ENCODE results near the gene CCDC47. TPM values are rescaled to one million over a fixed set of nuclear protein-coding genes. Genes with fewer than 3 reads are reported as not detected.
A peak's percentile ranks its signal among the peaks of the same experiment; 100 is the strongest.

The CCDC47 gene
- total and polyA plus RNA-seq, 2 of the 13 experiments (the other 11 are each of a cell fraction or from before 2014, with no cell fraction given): 59.3 to 99.5 TPM

DNA sequence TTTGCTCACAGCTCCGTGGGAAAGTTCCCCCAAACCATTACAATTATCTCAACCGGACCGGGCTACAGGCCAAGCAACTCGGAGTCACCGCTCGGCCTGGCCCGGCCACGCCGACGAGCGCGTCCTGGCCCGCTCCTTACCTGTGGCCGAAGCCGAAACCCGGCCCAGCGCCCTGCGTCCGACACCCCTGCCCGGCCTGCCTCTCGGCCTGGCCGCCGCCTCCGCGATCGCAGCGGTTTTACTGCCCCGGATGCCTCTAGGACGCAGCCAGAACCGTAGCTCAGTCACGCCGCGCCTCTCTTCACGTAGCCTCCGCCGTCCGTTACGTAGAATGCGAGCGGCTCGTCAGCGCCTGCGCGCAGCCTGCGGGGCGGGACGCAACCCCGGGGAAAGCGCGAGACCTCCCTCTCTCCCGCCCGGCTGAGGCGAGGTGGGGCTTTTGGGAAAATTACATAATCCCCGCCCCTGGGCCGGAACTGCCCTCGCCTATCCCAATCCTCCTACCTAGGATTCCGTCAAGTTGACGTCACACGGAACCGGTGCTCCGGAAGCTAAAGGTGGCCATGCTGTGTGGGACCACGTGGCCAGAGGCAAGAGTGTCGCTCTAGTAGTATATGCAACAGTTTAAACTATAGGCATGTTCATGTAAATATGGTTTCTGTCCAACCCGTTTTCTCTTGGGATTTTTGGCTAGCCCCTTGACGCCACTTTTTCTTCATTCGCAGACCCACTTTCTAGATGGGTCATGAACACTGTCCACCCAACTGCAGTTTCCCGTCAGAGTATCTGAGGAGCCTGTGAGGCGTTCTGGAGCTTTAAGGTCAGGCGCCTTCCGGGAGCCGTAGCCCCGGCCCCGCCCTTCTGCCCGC is at the start of gene CCDC47 (continued):
- TF ChIP-seq, protein P1, sequence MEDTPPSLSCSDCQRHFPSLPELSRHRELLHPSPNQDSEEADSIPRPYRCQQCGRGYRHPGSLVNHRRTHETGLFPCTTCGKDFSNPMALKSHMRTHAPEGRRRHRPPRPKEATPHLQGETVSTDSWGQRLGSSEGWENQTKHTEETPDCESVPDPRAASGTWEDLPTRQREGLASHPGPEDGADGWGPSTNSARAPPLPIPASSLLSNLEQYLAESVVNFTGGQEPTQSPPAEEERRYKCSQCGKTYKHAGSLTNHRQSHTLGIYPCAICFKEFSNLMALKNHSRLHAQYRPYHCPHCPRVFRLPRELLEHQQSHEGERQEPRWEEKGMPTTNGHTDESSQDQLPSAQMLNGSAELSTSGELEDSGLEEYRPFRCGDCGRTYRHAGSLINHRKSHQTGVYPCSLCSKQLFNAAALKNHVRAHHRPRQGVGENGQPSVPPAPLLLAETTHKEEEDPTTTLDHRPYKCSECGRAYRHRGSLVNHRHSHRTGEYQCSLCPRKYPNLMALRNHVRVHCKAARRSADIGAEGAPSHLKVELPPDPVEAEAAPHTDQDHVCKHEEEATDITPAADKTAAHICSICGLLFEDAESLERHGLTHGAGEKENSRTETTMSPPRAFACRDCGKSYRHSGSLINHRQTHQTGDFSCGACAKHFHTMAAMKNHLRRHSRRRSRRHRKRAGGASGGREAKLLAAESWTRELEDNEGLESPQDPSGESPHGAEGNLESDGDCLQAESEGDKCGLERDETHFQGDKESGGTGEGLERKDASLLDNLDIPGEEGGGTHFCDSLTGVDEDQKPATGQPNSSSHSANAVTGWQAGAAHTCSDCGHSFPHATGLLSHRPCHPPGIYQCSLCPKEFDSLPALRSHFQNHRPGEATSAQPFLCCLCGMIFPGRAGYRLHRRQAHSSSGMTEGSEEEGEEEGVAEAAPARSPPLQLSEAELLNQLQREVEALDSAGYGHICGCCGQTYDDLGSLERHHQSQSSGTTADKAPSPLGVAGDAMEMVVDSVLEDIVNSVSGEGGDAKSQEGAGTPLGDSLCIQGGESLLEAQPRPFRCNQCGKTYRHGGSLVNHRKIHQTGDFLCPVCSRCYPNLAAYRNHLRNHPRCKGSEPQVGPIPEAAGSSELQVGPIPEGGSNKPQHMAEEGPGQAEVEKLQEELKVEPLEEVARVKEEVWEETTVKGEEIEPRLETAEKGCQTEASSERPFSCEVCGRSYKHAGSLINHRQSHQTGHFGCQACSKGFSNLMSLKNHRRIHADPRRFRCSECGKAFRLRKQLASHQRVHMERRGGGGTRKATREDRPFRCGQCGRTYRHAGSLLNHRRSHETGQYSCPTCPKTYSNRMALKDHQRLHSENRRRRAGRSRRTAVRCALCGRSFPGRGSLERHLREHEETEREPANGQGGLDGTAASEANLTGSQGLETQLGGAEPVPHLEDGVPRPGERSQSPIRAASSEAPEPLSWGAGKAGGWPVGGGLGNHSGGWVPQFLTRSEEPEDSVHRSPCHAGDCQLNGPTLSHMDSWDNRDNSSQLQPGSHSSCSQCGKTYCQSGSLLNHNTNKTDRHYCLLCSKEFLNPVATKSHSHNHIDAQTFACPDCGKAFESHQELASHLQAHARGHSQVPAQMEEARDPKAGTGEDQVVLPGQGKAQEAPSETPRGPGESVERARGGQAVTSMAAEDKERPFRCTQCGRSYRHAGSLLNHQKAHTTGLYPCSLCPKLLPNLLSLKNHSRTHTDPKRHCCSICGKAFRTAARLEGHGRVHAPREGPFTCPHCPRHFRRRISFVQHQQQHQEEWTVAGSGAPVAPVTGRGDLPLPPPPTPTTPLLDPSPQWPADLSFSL (CRISPR knock-in tag; IDR thresholded peaks at IDR 0.05): no peak
- TF ChIP-seq CBFB (CRISPR knock-in tag; IDR thresholded peaks at IDR 0.05): peak; percentile 50
- no peak for TF ChIP-seq JARID2 (CRISPR knock-in tag; IDR thresholded peaks at IDR 0.05; ENCODE audit: insufficient replicate concordance)
- TF ChIP-seq, protein P2, sequence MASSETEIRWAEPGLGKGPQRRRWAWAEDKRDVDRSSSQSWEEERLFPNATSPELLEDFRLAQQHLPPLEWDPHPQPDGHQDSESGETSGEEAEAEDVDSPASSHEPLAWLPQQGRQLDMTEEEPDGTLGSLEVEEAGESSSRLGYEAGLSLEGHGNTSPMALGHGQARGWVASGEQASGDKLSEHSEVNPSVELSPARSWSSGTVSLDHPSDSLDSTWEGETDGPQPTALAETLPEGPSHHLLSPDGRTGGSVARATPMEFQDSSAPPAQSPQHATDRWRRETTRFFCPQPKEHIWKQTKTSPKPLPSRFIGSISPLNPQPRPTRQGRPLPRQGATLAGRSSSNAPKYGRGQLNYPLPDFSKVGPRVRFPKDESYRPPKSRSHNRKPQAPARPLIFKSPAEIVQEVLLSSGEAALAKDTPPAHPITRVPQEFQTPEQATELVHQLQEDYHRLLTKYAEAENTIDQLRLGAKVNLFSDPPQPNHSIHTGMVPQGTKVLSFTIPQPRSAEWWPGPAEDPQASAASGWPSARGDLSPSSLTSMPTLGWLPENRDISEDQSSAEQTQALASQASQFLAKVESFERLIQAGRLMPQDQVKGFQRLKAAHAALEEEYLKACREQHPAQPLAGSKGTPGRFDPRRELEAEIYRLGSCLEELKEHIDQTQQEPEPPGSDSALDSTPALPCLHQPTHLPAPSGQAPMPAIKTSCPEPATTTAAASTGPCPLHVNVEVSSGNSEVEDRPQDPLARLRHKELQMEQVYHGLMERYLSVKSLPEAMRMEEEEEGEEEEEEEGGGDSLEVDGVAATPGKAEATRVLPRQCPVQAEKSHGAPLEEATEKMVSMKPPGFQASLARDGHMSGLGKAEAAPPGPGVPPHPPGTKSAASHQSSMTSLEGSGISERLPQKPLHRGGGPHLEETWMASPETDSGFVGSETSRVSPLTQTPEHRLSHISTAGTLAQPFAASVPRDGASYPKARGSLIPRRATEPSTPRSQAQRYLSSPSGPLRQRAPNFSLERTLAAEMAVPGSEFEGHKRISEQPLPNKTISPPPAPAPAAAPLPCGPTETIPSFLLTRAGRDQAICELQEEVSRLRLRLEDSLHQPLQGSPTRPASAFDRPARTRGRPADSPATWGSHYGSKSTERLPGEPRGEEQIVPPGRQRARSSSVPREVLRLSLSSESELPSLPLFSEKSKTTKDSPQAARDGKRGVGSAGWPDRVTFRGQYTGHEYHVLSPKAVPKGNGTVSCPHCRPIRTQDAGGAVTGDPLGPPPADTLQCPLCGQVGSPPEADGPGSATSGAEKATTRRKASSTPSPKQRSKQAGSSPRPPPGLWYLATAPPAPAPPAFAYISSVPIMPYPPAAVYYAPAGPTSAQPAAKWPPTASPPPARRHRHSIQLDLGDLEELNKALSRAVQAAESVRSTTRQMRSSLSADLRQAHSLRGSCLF (CRISPR knock-in tag; IDR thresholded peaks at IDR 0.05; ENCODE audit: borderline replicate concordance): 0 out of 2 replicates have a peak, but pooled peaks have one; percentile 70
- TF ChIP-seq, protein P3, sequence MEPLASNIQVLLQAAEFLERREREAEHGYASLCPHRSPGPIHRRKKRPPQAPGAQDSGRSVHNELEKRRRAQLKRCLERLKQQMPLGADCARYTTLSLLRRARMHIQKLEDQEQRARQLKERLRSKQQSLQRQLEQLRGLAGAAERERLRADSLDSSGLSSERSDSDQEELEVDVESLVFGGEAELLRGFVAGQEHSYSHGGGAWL (CRISPR knock-in tag; IDR thresholded peaks at IDR 0.05): peak; percentile 76
- TF ChIP-seq ZNF317 (CRISPR knock-in tag; IDR thresholded peaks at IDR 0.05): peak; percentile 84
- peak; percentile 95 for TF ChIP-seq ATF7-NPFF (CRISPR knock-in tag; IDR thresholded peaks at IDR 0.05; ENCODE audit: low read depth)
- peak; percentile 65; the same call in 1 of the 2 replicates for TF ChIP-seq SOX13 (IDR thresholded peaks at IDR 0.05)
- TF ChIP-seq SOX13 (CRISPR knock-in tag; conservative IDR thresholded peaks at IDR 0.05 in 1 of 2, IDR thresholded peaks at IDR 0.05 in 1 of 2): peak in 1 of 2 experiments; percentile 49; a peak in 1 of 4 replicates
- peak; percentile 19 for TF ChIP-seq STAG1 (CRISPR knock-in tag; IDR thresholded peaks at IDR 0.05)
- TF ChIP-seq, protein P4, sequence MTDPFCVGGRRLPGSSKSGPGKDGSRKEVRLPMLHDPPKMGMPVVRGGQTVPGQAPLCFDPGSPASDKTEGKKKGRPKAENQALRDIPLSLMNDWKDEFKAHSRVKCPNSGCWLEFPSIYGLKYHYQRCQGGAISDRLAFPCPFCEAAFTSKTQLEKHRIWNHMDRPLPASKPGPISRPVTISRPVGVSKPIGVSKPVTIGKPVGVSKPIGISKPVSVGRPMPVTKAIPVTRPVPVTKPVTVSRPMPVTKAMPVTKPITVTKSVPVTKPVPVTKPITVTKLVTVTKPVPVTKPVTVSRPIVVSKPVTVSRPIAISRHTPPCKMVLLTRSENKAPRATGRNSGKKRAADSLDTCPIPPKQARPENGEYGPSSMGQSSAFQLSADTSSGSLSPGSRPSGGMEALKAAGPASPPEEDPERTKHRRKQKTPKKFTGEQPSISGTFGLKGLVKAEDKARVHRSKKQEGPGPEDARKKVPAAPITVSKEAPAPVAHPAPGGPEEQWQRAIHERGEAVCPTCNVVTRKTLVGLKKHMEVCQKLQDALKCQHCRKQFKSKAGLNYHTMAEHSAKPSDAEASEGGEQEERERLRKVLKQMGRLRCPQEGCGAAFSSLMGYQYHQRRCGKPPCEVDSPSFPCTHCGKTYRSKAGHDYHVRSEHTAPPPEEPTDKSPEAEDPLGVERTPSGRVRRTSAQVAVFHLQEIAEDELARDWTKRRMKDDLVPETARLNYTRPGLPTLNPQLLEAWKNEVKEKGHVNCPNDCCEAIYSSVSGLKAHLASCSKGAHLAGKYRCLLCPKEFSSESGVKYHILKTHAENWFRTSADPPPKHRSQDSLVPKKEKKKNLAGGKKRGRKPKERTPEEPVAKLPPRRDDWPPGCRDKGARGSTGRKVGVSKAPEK (CRISPR knock-in tag; IDR thresholded peaks at IDR 0.05; ENCODE audit: borderline replicate concordance): no peak; the same call in 1 of the 2 replicates
- peak; percentile 70; the same call in 1 of the 2 replicates for TF ChIP-seq ETV6 (CRISPR knock-in tag; conservative IDR thresholded peaks at IDR 0.05)
